Mammary epithelial cell (primary cell): ENCODE data around the gene PDZD7.

ENCODE experiments used
- EZH2 ChIP-seq: IDR thresholded peaks from 2 replicates; pipeline ENCODE4 v1.6.1; 2012; ENCODE audit warnings: low read length, inconsistent platforms, borderline replicate concordance
- TF ChIP-seq, protein P1 (sequence below), 2 donors: IDR thresholded peaks in 1 of 2; conservative IDR thresholded peaks in 1 of 2; 2 replicates each; pipeline ENCODE4 v1.5.1; 2011 to 2012; ENCODE audit warnings: inconsistent platforms in 2 of 2, low read length in 2 of 2, mild to moderate bottlenecking in 2 of 2, control low read depth in 1 of 2, low read depth in 1 of 2; ENCODE audit not compliant: insufficient read depth in 1 of 2; ENCODE audit errors: extremely low read depth in 1 of 2

DNA sequence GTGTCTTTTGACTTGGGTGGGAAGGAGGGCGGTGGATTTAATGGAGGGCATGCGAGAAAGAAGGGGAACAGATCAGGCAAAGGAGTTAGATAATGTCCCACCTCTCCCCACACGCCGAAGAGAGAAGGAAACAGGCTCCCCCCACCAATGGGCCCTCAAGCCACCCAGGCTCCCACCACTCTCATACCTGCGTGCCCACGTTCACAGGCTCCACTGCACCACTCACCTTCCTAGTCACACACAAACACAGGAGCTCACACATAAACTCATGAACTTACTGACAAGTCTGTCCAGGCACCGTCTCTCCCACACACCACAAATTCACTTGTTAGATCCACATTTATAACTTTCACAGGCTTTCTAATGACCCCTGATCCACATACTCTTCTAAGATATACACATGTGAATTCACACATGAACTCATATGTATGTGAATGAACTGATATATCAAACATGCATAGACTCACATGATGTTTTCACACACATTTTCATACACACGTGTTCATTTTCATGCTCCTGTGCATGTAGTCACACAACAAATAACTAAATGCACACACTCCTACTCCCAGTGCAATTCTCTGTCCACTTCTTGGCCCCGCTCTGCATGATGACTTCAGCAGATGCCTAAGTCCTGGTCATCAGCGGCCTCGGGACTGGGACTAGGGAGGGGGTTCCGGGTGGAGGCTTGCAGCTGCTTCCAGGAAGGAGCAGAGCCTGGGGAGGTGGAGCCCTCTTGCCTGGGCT, 29.8 kb downstream of the PDZD7 start:
- no peak for TF ChIP-seq EZH2
- TF ChIP-seq, protein P1, sequence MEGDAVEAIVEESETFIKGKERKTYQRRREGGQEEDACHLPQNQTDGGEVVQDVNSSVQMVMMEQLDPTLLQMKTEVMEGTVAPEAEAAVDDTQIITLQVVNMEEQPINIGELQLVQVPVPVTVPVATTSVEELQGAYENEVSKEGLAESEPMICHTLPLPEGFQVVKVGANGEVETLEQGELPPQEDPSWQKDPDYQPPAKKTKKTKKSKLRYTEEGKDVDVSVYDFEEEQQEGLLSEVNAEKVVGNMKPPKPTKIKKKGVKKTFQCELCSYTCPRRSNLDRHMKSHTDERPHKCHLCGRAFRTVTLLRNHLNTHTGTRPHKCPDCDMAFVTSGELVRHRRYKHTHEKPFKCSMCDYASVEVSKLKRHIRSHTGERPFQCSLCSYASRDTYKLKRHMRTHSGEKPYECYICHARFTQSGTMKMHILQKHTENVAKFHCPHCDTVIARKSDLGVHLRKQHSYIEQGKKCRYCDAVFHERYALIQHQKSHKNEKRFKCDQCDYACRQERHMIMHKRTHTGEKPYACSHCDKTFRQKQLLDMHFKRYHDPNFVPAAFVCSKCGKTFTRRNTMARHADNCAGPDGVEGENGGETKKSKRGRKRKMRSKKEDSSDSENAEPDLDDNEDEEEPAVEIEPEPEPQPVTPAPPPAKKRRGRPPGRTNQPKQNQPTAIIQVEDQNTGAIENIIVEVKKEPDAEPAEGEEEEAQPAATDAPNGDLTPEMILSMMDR (conservative IDR thresholded peaks at IDR 0.05 in 1 of 2, IDR thresholded peaks at IDR 0.05 in 1 of 2; ENCODE audit: extremely low read depth in 1 of 2, insufficient read depth in 1 of 2, low read depth in 1 of 2, low read length in 2 of 2) = no peak
